ENCODE data around the gene ZBP1.

ZBP1 gene

GRCh38 chr20:57568960-57569359 is 51.3 kb downstream of the ZBP1 start:
- no peak overlapping the region for H3K27ac ChIP-seq (ENCODE audit: low read length)
- H3K4me1 ChIP-seq (ENCODE audit: low read length), result no peaks in the 10 kb centered on the region
- no peaks in the 10 kb centered on the region for H3K9me2 ChIP-seq (replicated peaks; ENCODE audit: insufficient read depth, low read length)
- no peak overlapping the region for H3K9ac ChIP-seq (ENCODE audit: low read length)
- TF ChIP-seq EZH2 (optimal IDR thresholded peaks at IDR 0.05; ENCODE audit: low read depth, low read length), result no peak
- TF ChIP-seq CTCF (IDR thresholded peaks at IDR 0.05; ENCODE audit: low read length), result no peak
- TF ChIP-seq EZH2phosphoT487 (IDR thresholded peaks at IDR 0.05; ENCODE audit: low read length), result no peak
- no peak overlapping the region for H3K4me2 ChIP-seq (ENCODE audit: low read depth, low read length)
- H2AFZ ChIP-seq (ENCODE audit: low read length), result no peak overlapping the region
- H3F3A ChIP-seq (ENCODE audit: insufficient read depth, low read length), result no peaks in the 10 kb centered on the region
- no peaks in the 10 kb centered on the region for H3K36me3 ChIP-seq (replicated peaks; ENCODE audit: insufficient read depth, low read length)
- peaks cover 98% of the 10 kb centered on the region for H3K27me3 ChIP-seq (replicated peaks; ENCODE audit: insufficient read depth, low read length)
- no peak overlapping the region for H3K4me3 ChIP-seq (ENCODE audit: low read length)
- H3K9me3 ChIP-seq (replicated peaks; ENCODE audit: insufficient read depth, low read length), result no peaks in the 10 kb centered on the region
- no peaks in the 10 kb centered on the region for H3K79me2 ChIP-seq (ENCODE audit: low read length)
- no peak for DNase-seq
- H4K20me1 ChIP-seq (ENCODE audit: insufficient read depth, low read length), result no peaks in the 10 kb centered on the region

GRCh38 chr20:57568088-57568896 is 51.9 kb downstream of the ZBP1 start:
- Histone ChIP-seq H3K79me2 (ENCODE audit: low read length) (no peaks in the 10 kb centered on the region), H3K9me2 (replicated peaks; ENCODE audit: insufficient read depth, low read length) (no peaks in the 10 kb centered on the region), H3K27ac (ENCODE audit: low read length) (no peak overlapping the region), H3K36me3 (replicated peaks; ENCODE audit: insufficient read depth, low read length) (no peaks in the 10 kb centered on the region), H3K9ac (ENCODE audit: low read length) (no peak overlapping the region), H3K27me3 (replicated peaks; ENCODE audit: insufficient read depth, low read length) (peaks cover 98% of the 10 kb centered on the region), H3K9me3 (replicated peaks; ENCODE audit: insufficient read depth, low read length) (no peaks in the 10 kb centered on the region), H3K4me3 (ENCODE audit: low read length) (no peak overlapping the region), H2AFZ (ENCODE audit: low read length) (no peak overlapping the region), H3F3A (ENCODE audit: insufficient read depth, low read length) (no peaks in the 10 kb centered on the region), H3K4me2 (ENCODE audit: low read depth, low read length) (no peak overlapping the region), H3K4me1 (ENCODE audit: low read length) (no peaks in the 10 kb centered on the region), H4K20me1 (ENCODE audit: insufficient read depth, low read length) (no peaks in the 10 kb centered on the region)
- TF ChIP-seq EZH2phosphoT487 (IDR thresholded peaks at IDR 0.05; ENCODE audit: low read length) (no peak), EZH2 (optimal IDR thresholded peaks at IDR 0.05; ENCODE audit: low read depth, low read length) (no peak), CTCF (IDR thresholded peaks at IDR 0.05; ENCODE audit: low read length) (no peak)
- no peak for DNase-seq

GRCh38 chr20:57567471-57568079 is 52.7 kb downstream of the ZBP1 start:
- no peak overlapping the region for H3K27ac ChIP-seq (ENCODE audit: low read length)
- peaks cover 98% of the 10 kb centered on the region for H3K27me3 ChIP-seq (replicated peaks; ENCODE audit: insufficient read depth, low read length)
- H3K9ac ChIP-seq (ENCODE audit: low read length), result no peak overlapping the region
- no peak overlapping the region for H2AFZ ChIP-seq (ENCODE audit: low read length)
- H3K4me2 ChIP-seq (ENCODE audit: low read depth, low read length), result no peak overlapping the region
- no peaks in the 10 kb centered on the region for H3K9me2 ChIP-seq (replicated peaks; ENCODE audit: insufficient read depth, low read length)
- TF ChIP-seq EZH2phosphoT487 (IDR thresholded peaks at IDR 0.05; ENCODE audit: low read length) (no peak), EZH2 (optimal IDR thresholded peaks at IDR 0.05; ENCODE audit: low read depth, low read length) (no peak), CTCF (IDR thresholded peaks at IDR 0.05; ENCODE audit: low read length) (no peak)
- no peaks in the 10 kb centered on the region for H4K20me1 ChIP-seq (ENCODE audit: insufficient read depth, low read length)
- H3K9me3 ChIP-seq (replicated peaks; ENCODE audit: insufficient read depth, low read length), result no peaks in the 10 kb centered on the region
- DNase-seq, result no peak
- H3K4me1 ChIP-seq (ENCODE audit: low read length), result no peaks in the 10 kb centered on the region
- no peaks in the 10 kb centered on the region for H3F3A ChIP-seq (ENCODE audit: insufficient read depth, low read length)
- H3K4me3 ChIP-seq (ENCODE audit: low read length), result no peak overlapping the region
- no peaks in the 10 kb centered on the region for H3K36me3 ChIP-seq (replicated peaks; ENCODE audit: insufficient read depth, low read length)
- H3K79me2 ChIP-seq (ENCODE audit: low read length), result no peaks in the 10 kb centered on the region
